GM03348 (cell line): ENCODE data around the gene PRSS38.
"Not testable (repeated sequence)": the region's sequence is repeated elsewhere in the genome, so short reads cannot be mapped to it uniquely, and the experiment has no call there.

ENCODE experiments used
- DNase-seq: peaks from one replicate; pipeline ENCODE4 v3.0.0; 2012; ENCODE audit warnings: low spot score

The PRSS38 gene

GRCh38 chr1:227844320-227845146 is 29.1 kb downstream of the PRSS38 start:
- DNase-seq: no peak

DNA sequence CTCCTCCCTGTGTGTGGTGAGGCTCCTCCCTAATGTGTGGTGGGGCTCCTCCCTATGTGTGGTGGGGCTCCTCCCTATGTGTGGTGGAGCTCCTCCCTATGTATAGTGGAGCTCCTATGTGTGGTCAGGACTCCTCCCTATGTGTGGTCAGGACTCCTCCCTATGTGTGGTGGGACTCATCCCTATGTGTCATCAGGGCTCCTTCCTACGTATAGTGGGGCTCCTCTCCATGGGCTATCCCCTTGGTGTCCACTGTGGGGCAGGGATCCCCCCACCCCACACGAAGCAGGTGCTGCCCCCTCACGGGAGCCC is 29.6 kb downstream of the PRSS38 start:
- no peak for DNase-seq

GRCh38 chr1:227845519-227845918 is 30.0 kb downstream of the PRSS38 start:
- DNase-seq: no peak

- no peak for DNase-seq
These were observed 30.9 kb downstream of the PRSS38 start for GRCh38 chr1:227846265-227846858.

DNA sequence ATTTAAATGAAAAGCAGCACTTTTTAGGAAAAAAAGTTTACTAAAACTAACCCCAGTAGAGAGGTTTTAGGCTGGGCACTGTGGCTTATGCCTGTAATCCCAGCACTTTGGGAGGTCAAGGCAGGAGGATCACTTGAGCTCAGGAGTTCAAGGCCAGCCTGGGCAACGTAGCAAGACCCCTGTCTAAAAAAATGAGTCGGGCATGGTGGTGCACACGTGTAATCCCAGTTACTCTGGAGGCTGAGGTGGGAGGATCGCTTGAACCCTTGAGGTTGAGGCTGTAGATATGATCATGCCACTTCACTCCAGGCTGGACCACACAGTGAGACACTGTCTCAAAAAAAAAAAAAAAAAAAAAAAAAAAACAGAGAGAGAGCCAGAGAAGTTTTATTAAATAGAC is 31.6 kb downstream of the PRSS38 start:
- DNase-seq: not testable (repeated sequence)

DNA sequence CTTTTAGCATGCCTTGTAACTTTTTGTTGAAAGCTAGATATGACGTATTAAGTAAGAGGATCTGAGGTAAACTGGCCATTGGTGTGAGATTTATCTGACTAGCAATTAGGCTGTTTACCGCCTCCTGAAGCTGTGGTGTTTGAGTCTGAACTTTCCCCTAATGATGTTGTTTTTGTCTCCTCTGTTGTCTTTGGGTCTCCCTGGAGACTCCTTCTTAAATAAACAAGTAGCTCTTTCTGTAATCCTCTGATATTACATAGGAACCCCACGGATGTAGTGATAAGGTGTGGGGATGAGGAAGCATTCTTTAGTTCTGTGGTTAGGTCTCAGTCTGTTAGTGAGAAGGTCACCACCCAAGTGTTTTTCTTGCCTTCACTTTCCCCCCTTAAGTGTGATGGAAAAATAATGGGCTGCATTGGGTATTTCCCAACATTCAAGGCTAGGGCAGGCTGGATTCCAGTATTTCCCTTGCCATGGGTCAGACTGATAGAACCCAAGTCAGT is 33.0 kb downstream of the PRSS38 start:
- no peak for DNase-seq

GRCh38 chr1:227849251-227849650 is 33.8 kb downstream of the PRSS38 start:
- DNase-seq: no peak

DNA sequence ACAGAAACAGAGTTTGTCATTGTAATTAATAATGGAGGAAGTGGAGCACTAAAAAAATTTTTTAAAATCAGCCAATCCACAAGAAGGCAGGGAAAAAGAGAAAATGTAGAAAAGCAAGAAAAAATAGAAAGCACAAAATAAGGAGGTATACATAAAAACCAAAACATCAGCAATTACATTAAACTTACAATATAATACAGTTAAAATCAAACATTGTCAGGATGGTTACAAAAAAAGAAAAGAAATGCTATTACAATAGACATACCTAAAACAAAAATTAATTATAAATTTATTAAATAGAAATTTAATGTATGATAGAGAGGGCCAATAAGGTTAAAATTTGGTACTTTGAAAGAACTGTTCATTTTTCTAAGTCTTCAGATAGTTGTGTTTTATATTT is 38.7 kb downstream of the PRSS38 start:
- DNase-seq: no peak

DNA sequence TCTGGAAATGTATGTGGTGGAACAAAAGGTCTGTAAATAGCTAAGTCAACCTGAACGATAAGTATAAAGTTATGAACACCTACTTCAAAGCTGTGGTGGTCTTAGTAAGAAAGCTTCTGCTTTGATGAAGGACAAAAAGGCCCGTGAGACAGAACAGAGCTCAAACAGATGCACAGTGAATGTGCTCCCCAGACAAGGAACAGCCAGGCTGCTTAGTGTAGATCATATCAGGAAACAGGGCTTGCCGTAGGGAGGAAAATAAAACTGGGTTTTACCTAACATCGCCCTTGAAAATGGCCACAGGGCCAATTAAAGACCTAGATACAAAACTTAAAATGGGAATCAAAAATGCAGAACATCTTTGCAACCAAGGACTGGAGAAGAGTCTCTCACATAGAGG is 40.2 kb downstream of the PRSS38 start:
- no peak for DNase-seq

DNA sequence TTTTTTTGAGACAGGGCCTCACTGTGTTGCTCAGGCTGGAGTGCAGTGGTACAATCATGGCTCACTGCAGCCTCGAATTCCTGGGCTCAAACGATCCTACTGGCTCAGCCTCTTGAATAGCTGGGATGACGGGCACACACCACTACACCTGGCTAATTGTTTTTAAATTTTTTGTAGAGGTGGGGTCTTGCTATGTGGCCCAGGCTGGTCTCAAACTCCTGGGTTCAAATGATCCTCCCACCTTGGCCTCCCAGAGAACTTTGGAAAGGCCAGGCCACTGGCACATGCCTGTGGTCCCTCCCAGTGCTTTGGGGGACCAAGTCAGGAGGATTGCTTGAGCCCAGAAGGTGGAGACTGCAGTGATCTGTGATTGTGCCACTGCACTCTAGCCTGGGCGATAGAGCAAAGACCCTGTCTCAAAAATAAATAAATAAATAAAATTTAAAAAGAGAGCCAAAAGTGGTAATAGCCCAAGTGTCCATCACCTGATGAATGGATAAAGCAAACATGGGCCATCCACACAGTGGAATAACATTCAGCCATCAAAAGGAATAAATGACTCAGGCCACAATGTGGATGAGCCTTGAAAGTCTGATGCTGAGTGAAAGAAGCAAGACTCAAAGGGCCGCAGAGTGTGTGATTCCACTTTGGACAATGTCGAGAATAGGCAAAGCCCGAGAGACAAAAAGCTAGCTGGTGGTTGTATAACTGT is 40.8 kb downstream of the PRSS38 start:
- DNase-seq: no peak

- no peak for DNase-seq
These were observed 49.4 kb downstream of the PRSS38 start for GRCh38 chr1:227864882-227865281.

DNA sequence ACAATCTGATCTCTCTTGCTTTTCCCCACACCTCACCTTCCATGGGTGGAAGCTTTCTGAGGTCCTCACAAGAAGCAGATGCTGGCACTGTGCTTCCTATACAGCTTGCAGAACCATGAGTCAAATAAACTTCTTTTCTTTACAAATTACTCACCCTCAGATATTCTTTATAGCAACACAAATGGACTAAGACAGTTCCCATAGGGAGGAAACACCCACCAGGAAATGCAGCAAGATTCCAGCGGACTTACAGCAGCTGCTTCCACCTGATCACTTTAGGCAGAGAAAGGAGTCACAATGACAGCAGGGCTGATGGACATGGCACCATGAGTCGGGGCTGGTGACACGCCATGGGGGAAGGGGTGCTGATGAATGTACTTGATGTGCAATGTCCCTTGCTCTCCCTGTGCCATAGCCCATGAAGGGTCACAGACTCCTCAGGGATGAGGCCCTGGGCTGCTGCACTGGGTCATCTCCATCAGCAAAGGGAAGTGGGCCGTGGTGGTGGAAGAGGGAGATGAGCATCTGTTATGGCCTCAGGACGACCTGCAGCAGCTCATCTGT is 53.9 kb downstream of the PRSS38 start:
- no peak for DNase-seq

GRCh38 chr1:227869851-227870305 is 54.4 kb downstream of the PRSS38 start:
- DNase-seq: peak; percentile 65

DNA sequence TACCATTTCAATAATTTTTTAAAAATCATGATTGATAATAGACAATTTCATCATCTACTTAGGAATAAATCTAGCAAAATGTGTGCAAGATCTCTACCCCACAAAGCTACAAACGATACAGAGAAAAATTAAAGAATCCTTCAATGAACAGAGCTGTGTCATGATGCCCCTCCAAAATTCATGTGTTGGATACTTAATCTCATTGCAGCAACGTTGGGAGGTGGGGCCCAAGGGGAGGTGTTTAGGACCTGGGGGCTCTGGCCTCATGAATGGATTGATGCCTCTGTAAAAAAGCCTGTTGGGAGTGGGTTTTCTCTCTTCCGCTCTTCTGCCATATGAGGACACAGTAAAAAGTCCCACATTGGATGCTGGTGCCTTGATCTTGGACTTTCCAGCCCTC is 54.9 kb downstream of the PRSS38 start:
- no peak for DNase-seq

DNA sequence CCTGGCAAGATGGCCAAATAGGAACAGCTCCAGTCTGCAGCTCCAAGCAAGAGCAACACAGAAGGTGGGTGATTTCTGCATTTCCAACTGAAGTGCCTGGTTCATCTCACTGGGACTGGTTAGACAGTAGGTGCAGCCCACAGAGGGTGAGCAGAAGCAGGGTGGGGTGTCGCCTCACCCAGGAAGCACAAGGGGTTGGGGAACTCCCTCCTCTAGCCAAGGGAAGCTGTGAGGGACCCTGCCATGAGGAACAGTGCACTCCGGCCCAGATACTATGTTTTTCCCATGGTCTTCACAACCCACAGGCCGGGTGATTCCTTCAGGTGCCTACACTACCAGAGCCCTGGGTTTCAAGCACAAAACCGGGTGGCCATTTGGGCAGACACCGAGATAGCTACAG is 56.4 kb downstream of the PRSS38 start:
- not testable (repeated sequence) for DNase-seq

- DNase-seq: not testable (repeated sequence)
These were observed 62.3 kb downstream of the PRSS38 start for GRCh38 chr1:227877810-227878209.

- DNase-seq: no peak
These were observed 65.0 kb downstream of the PRSS38 start for GRCh38 chr1:227880342-227880924.

- DNase-seq: no peak
These were observed 67.6 kb downstream of the PRSS38 start for GRCh38 chr1:227883073-227883520.

DNA sequence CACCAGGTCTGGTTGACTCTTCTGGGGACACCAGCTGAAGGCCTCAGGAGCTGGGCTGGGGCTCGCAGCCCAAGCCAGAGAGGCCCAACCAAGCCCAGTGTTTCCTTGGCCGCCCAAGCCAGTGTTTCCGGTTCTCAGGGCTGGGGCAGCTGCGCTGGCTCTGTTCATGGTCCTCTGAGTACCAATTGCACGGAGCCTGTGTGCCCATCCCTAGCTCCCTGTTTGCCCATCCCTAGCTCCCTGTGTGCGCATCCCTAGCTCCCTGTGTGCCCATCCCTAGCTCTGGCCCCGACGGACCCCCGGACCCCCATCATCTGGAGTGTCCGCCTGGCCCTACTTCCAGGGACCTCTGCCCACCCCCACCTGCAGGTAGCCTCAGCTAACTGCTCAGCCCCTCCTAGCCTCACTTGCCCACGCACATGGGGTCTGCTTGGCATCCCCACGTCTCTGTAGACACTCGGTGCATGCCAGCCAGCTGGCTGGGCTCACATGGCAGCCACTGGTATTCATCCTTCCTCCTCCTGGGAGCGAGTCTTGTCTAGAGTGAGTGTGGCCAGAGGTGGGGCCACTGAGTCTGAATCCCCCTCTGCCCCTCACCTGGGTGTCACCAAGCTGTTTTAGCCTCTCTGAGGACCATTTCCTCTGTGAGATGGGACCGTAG is 68.3 kb downstream of the PRSS38 start:
- DNase-seq: no peak

GRCh38 chr1:227884370-227885134 is 69.1 kb downstream of the PRSS38 start:
- peak; percentile 11 for DNase-seq

GRCh38 chr1:227885135-227885647 is 69.7 kb downstream of the PRSS38 start:
- peak; percentile 9 for DNase-seq
